DND-41 (cell line): Measurements from ENCODE around the gene NBEAL2.
A peak's percentile ranks its signal among the peaks of the same experiment; 100 is the strongest.

ENCODE experiments used
- CTCF ChIP-seq: IDR thresholded peaks from 2 replicates; pipeline ENCODE4 v1.5.1; 2012; ENCODE audit warnings: borderline replicate concordance, low read length, moderate library complexity, mild to moderate bottlenecking; ENCODE audit not compliant: poor library complexity, severe bottlenecking; ENCODE audit errors: extremely low read depth
- EZH2 ChIP-seq: IDR thresholded peaks from 3 replicates; pipeline ENCODE4 v1.6.1; 2012; ENCODE audit warnings: borderline replicate concordance, low read depth, mild to moderate bottlenecking, moderate library complexity, low read length, inconsistent platforms; ENCODE audit not compliant: severe bottlenecking

GRCh38 chr3:47017504-47018268 lies 38.2 kb downstream of the NBEAL2 start:
- TF ChIP-seq CTCF (peak; percentile 29), EZH2 (no peak)
